Neutrophil (primary cell): Measurements from ENCODE around the gene SEC22A.

Experiments used
- H3K27ac ChIP-seq: fragments of 200-600 bp; sonication (generic); 2 replicates; pipeline ENCODE4 v1.5.1; 2016; ENCODE audit warnings: mild to moderate bottlenecking, moderate library complexity
- H3K27me3 ChIP-seq: fragments of 200-600 bp; sonication (generic); 2 replicates; pipeline ENCODE4 v1.6.0; 2016; ENCODE audit warnings: mild to moderate bottlenecking
- H3K36me3 ChIP-seq: fragments of 200-600 bp; sonication (generic); 2 replicates; pipeline ENCODE4 v1.5.1; 2017
- H3K4me1 ChIP-seq, 2 experiments: fragments of 200-600 bp in 1 of 2; sonication (generic) in 1 of 2; 1 replicate in 1 of 2; 2 replicates in 1 of 2; pipeline versions ENCODE4 v1.5.1 to v1.6.1; 2013 to 2016; ENCODE audit warnings: low read depth in 1 of 2, low read length in 1 of 2, mild to moderate bottlenecking in 1 of 2, moderate library complexity in 1 of 2; ENCODE audit not compliant: control insufficient read depth in 1 of 2, insufficient read depth in 1 of 2
- H3K4me3 ChIP-seq, 2 experiments: fragments of 200-600 bp in 1 of 2; sonication (generic) in 1 of 2; 1 replicate in 1 of 2; 2 replicates in 1 of 2; pipeline ENCODE4 v1.5.1; 2013 to 2016; ENCODE audit warnings: low read depth in 1 of 2, low read length in 1 of 2, mild to moderate bottlenecking in 1 of 2, moderate library complexity in 1 of 2
- H3K9me3 ChIP-seq: fragments of 200-600 bp; sonication (generic); 2 replicates; pipeline ENCODE4 v1.5.1; 2016
- TF ChIP-seq, protein P1 (sequence below): fragments of 200-600 bp; sonication (generic); IDR thresholded peaks from 2 replicates; pipeline ENCODE4 v1.5.1; 2016; ENCODE audit warnings: antibody characterized with exemption

SEC22A gene

GRCh38 chr3:123313889-123314288, 112.1 kb downstream of the SEC22A start:
- H3K27ac ChIP-seq, result no peak overlapping the region
- H3K4me3 ChIP-seq, result no peak overlapping the region
- H3K9me3 ChIP-seq, result no peaks in the 10 kb centered on the region
- TF ChIP-seq, protein P1, sequence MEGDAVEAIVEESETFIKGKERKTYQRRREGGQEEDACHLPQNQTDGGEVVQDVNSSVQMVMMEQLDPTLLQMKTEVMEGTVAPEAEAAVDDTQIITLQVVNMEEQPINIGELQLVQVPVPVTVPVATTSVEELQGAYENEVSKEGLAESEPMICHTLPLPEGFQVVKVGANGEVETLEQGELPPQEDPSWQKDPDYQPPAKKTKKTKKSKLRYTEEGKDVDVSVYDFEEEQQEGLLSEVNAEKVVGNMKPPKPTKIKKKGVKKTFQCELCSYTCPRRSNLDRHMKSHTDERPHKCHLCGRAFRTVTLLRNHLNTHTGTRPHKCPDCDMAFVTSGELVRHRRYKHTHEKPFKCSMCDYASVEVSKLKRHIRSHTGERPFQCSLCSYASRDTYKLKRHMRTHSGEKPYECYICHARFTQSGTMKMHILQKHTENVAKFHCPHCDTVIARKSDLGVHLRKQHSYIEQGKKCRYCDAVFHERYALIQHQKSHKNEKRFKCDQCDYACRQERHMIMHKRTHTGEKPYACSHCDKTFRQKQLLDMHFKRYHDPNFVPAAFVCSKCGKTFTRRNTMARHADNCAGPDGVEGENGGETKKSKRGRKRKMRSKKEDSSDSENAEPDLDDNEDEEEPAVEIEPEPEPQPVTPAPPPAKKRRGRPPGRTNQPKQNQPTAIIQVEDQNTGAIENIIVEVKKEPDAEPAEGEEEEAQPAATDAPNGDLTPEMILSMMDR, result no peak
- H3K4me1 ChIP-seq, result no peaks in the 10 kb centered on the region
- H3K36me3 ChIP-seq, result no peaks in the 10 kb centered on the region
- peaks cover 37% of the 10 kb centered on the region for H3K27me3 ChIP-seq

- H3K36me3 ChIP-seq, result no peaks in the 10 kb centered on the region
Measured at GRCh38 chr3:123314359-123315270, 112.9 kb downstream of the SEC22A start.

DNA sequence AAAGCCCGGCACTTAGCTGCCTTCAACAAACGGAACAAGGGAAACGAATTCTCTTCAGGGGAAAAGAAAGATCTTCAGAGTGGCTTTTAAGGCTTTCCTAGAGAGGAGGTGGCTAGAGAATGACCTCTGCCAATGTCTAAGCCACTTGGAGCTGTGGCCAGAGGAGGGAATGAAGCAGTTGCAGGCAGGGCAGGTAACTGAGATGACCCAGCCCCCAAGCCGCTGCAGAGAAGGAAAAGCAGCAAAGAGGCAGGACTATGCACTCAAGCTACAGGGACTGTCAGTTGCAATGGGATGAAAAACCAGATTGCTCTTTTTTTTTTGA, 113.5 kb downstream of the SEC22A start:
- TF ChIP-seq, protein P1, result no peak
- no peaks in the 10 kb centered on the region for H3K9me3 ChIP-seq
- H3K27me3 ChIP-seq, result peaks cover 43% of the 10 kb centered on the region
- H3K36me3 ChIP-seq, result no peaks in the 10 kb centered on the region
- no peaks in the 10 kb centered on the region for H3K4me1 ChIP-seq
- no peak overlapping the region for H3K27ac ChIP-seq
- H3K4me3 ChIP-seq, result no peak overlapping the region

More at GRCh38 chr3:123314359-123315270, 112.9 kb downstream of the SEC22A start:
- Histone ChIP-seq H3K27me3 (peaks cover 37% of the 10 kb centered on the region), H3K9me3 (no peaks in the 10 kb centered on the region), H3K4me3 (no peak overlapping the region), H3K4me1 (no peaks in the 10 kb centered on the region), H3K27ac (no peak overlapping the region)
- TF ChIP-seq, protein P1, result no peak

GRCh38 chr3:123317716-123318115, 116.0 kb downstream of the SEC22A start:
- H3K27ac ChIP-seq, result no peak overlapping the region
- no peak overlapping the region for H3K4me3 ChIP-seq
- H3K27me3 ChIP-seq, result peaks cover 47% of the 10 kb centered on the region
- no peaks in the 10 kb centered on the region for H3K9me3 ChIP-seq
- H3K36me3 ChIP-seq, result no peaks in the 10 kb centered on the region
- TF ChIP-seq, protein P1, result no peak
- no peaks in the 10 kb centered on the region for H3K4me1 ChIP-seq

GRCh38 chr3:123318374-123318773, 116.6 kb downstream of the SEC22A start:
- TF ChIP-seq, protein P1, result no peak
- Histone ChIP-seq H3K4me1 (no peaks in the 10 kb centered on the region), H3K36me3 (no peaks in the 10 kb centered on the region), H3K4me3 (no peak overlapping the region), H3K27ac (no peak overlapping the region), H3K27me3 (peaks cover 43% of the 10 kb centered on the region), H3K9me3 (no peaks in the 10 kb centered on the region)
